ENCODE measurements around the gene KIF13A.

DNA sequence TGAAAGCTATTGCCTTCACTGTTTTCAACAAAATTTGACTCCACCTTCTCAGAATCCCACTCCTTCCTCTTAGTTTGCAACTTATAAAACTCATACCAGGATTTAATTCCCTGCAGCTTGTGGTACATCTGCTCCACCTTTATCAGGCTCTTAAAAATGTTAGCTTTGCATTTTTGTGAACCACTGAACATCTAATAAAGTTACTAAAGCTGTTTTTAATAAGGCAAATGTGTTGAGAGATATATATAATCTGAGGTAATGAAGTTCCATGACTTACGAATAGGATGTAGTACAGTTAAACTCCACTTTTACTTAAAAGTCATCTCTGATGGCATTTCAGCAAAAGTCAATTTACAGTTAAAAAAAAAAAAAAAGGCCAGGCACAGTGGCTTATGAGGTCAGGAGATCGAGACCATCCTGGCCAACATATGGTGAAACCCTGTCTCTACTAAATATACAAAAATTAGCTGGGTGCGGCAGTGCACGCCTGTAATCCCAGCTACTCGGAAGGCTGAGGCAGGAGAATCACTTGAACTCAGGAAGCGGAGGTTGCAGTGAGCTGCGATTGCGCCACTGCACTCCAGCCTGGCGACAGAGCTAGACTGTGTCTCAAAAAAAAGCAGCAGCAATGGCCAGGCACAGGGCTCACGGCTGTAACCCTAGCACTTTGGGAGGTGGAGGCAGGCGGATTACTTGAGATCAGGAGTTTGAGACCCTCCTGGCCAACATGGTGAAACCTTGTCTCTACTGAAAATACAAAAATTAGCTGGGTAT, 106.2 kb downstream of the KIF13A start:
- TF ChIP-seq, protein P1, sequence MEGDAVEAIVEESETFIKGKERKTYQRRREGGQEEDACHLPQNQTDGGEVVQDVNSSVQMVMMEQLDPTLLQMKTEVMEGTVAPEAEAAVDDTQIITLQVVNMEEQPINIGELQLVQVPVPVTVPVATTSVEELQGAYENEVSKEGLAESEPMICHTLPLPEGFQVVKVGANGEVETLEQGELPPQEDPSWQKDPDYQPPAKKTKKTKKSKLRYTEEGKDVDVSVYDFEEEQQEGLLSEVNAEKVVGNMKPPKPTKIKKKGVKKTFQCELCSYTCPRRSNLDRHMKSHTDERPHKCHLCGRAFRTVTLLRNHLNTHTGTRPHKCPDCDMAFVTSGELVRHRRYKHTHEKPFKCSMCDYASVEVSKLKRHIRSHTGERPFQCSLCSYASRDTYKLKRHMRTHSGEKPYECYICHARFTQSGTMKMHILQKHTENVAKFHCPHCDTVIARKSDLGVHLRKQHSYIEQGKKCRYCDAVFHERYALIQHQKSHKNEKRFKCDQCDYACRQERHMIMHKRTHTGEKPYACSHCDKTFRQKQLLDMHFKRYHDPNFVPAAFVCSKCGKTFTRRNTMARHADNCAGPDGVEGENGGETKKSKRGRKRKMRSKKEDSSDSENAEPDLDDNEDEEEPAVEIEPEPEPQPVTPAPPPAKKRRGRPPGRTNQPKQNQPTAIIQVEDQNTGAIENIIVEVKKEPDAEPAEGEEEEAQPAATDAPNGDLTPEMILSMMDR (IDR thresholded peaks at IDR 0.05): no peak
- TF ChIP-seq EZH2 (IDR thresholded peaks at IDR 0.05): no peak
